HEK293 (cell line): ENCODE data around the gene RGL3.
A peak's percentile ranks its signal among the peaks of the same experiment; 100 is the strongest.

Experiments
- CTCF ChIA-PET: fragments of 350-600 bp; formaldehyde crosslinking; extraction: SDS; loops from one replicate; lab custom pipeline; 2021; ENCODE audit warnings: antibody characterized with exemption; lab: Yijun Ruan, JAX
- POLR2A ChIA-PET: fragments of 300-600 bp; formaldehyde crosslinking; extraction: SDS; loops from one replicate; lab custom pipeline; 2020; ENCODE audit warnings: antibody characterized with exemption, inconsistent platforms; lab: Yijun Ruan, JAX
- H3K27ac ChIP-seq: fragments of 200-500 bp; sonication (Bioruptor generic); 2 replicates; pipeline ENCODE4 v1.5.1; 2014; ENCODE audit warnings: low read depth, low read length, control low read depth, inconsistent platforms; ENCODE audit errors: extremely low read depth
- H3K36me3 ChIP-seq, 2 experiments: fragments of 200-500 bp in 1 of 2; sonication (Bioruptor generic) in 1 of 2; 1 replicate in 1 of 2; 2 replicates in 1 of 2; pipeline ENCODE4 v1.5.1; 2014 to 2017; ENCODE audit warnings: inconsistent platforms in 2 of 2, low read length in 2 of 2; ENCODE audit not compliant: control insufficient read depth in 2 of 2, insufficient read depth in 1 of 2
- H3K4me1 ChIP-seq: fragments of 200-500 bp; sonication (Bioruptor generic); 2 replicates; pipeline ENCODE4 v1.5.1; 2014; ENCODE audit warnings: mild to moderate bottlenecking, low read length, inconsistent platforms; ENCODE audit not compliant: control insufficient read depth, insufficient read depth
- H3K4me3 ChIP-seq: 2 replicates; pipeline ENCODE4 v1.5.1; 2011; ENCODE audit warnings: low read depth, mild to moderate bottlenecking, control low read depth, low read length, moderate library complexity
- H3K9me3 ChIP-seq: fragments of 200-500 bp; sonication (Bioruptor generic); 2 replicates; pipeline ENCODE4 v1.5.1; 2014; ENCODE audit warnings: low read depth, low read length, inconsistent platforms; ENCODE audit not compliant: control insufficient read depth, insufficient read depth
- BCL11A ChIP-seq: fragments of 450-650 bp; formaldehyde crosslinking; IDR thresholded peaks from 2 replicates; pipeline ENCODE4 v1.5.1; 2016; ENCODE audit warnings: low read depth, missing biosample characterization, missing genetic modification characterization
- BCL11B ChIP-seq: fragments of 450-650 bp; formaldehyde crosslinking; IDR thresholded peaks from 2 replicates; pipeline ENCODE4 v1.5.1; 2016; ENCODE audit warnings: low read depth, missing biosample characterization, missing genetic modification characterization
- GFI1B ChIP-seq: fragments of 450-650 bp; formaldehyde crosslinking; IDR thresholded peaks from 2 replicates; pipeline ENCODE4 v1.5.1; 2016; ENCODE audit warnings: missing biosample characterization, missing genetic modification characterization
- IKZF3 ChIP-seq: fragments of 450-650 bp; IDR thresholded peaks from 2 replicates; pipeline ENCODE4 v1.5.0; 2018; ENCODE audit warnings: missing biosample characterization, mild to moderate bottlenecking, missing genetic modification characterization, moderate library complexity
- KLF17 ChIP-seq: fragments of 450-650 bp; formaldehyde crosslinking; IDR thresholded peaks from 2 replicates; pipeline ENCODE4 v1.5.1; 2016; ENCODE audit warnings: missing biosample characterization, missing genetic modification characterization
- KLF8 ChIP-seq: fragments of 450-650 bp; formaldehyde crosslinking; IDR thresholded peaks from 2 replicates; pipeline ENCODE4 v1.5.1; 2016; ENCODE audit warnings: missing biosample characterization, missing genetic modification characterization
- MYNN ChIP-seq: fragments of 450-650 bp; formaldehyde crosslinking; IDR thresholded peaks from 2 replicates; pipeline ENCODE4 v1.5.1; 2016; ENCODE audit warnings: missing biosample characterization, missing genetic modification characterization, borderline replicate concordance
- RBAK ChIP-seq: fragments of 450-650 bp; formaldehyde crosslinking; IDR thresholded peaks from 2 replicates; pipeline ENCODE4 v1.5.1; 2016; ENCODE audit warnings: missing biosample characterization, missing genetic modification characterization
- REST ChIP-seq: fragments of 450-650 bp; formaldehyde crosslinking; IDR thresholded peaks from 2 replicates; pipeline ENCODE4 v1.5.1; 2016; ENCODE audit warnings: missing biosample characterization, missing genetic modification characterization
- SCRT2 ChIP-seq: fragments of 450-650 bp; formaldehyde crosslinking; IDR thresholded peaks from 2 replicates; pipeline ENCODE4 v1.5.1; 2016; ENCODE audit warnings: missing biosample characterization, missing genetic modification characterization
- YY2 ChIP-seq: fragments of 450-650 bp; formaldehyde crosslinking; IDR thresholded peaks from 2 replicates; pipeline ENCODE4 v1.5.1; 2016; ENCODE audit warnings: missing biosample characterization, missing genetic modification characterization
- ZBTB17 ChIP-seq: fragments of 450-650 bp; formaldehyde crosslinking; IDR thresholded peaks from 2 replicates; pipeline ENCODE4 v1.5.1; 2016; ENCODE audit warnings: missing biosample characterization, missing genetic modification characterization
- ZBTB20 ChIP-seq: fragments of 450-650 bp; formaldehyde crosslinking; IDR thresholded peaks from 2 replicates; pipeline ENCODE4 v1.5.1; 2016; ENCODE audit warnings: missing biosample characterization, missing genetic modification characterization
- ZBTB7A ChIP-seq: fragments of 450-650 bp; formaldehyde crosslinking; IDR thresholded peaks from 2 replicates; pipeline ENCODE4 v1.5.1; 2016; ENCODE audit warnings: low read depth, missing biosample characterization, missing genetic modification characterization
- ZNF138 ChIP-seq: fragments of 450-650 bp; formaldehyde crosslinking; IDR thresholded peaks from 2 replicates; pipeline ENCODE4 v1.5.1; 2016; ENCODE audit warnings: missing biosample characterization, missing genetic modification characterization, borderline replicate concordance
- ZNF2 ChIP-seq: fragments of 450-650 bp; formaldehyde crosslinking; IDR thresholded peaks from 2 replicates; pipeline ENCODE4 v1.5.1; 2016; ENCODE audit warnings: missing biosample characterization, missing genetic modification characterization
- ZNF221 ChIP-seq: fragments of 450-650 bp; formaldehyde crosslinking; IDR thresholded peaks from 2 replicates; pipeline ENCODE4 v1.5.1; 2017; ENCODE audit warnings: missing biosample characterization, missing genetic modification characterization, borderline replicate concordance
- ZNF335 ChIP-seq: fragments of 450-650 bp; formaldehyde crosslinking; conservative IDR thresholded peaks from 2 replicates; pipeline ENCODE4 v1.5.1; 2016; ENCODE audit warnings: missing biosample characterization, missing genetic modification characterization
- ZNF350 ChIP-seq: fragments of 450-650 bp; formaldehyde crosslinking; IDR thresholded peaks from 2 replicates; pipeline ENCODE4 v1.5.0; 2017; ENCODE audit warnings: missing biosample characterization, mild to moderate bottlenecking, missing genetic modification characterization
- ZNF354C ChIP-seq: fragments of 450-650 bp; formaldehyde crosslinking; IDR thresholded peaks from 2 replicates; pipeline ENCODE4 v1.5.1; 2016; ENCODE audit warnings: missing biosample characterization, missing genetic modification characterization, low read depth, borderline replicate concordance
- ZNF394 ChIP-seq: fragments of 450-650 bp; formaldehyde crosslinking; IDR thresholded peaks from 2 replicates; pipeline ENCODE4 v1.5.1; 2016; ENCODE audit warnings: missing biosample characterization, missing genetic modification characterization, mild to moderate bottlenecking, moderate library complexity, borderline replicate concordance
- ZNF423 ChIP-seq: fragments of 450-650 bp; formaldehyde crosslinking; IDR thresholded peaks from 2 replicates; pipeline ENCODE4 v1.5.1; 2016; ENCODE audit warnings: missing biosample characterization, missing genetic modification characterization
- ZNF433 ChIP-seq: fragments of 450-650 bp; formaldehyde crosslinking; IDR thresholded peaks from 2 replicates; pipeline ENCODE4 v1.5.1; 2016; ENCODE audit warnings: missing biosample characterization, missing genetic modification characterization, low read depth
- ZNF488 ChIP-seq: fragments of 450-650 bp; formaldehyde crosslinking; IDR thresholded peaks from 2 replicates; pipeline ENCODE4 v1.5.1; 2016; ENCODE audit warnings: missing biosample characterization, missing genetic modification characterization
- ZNF555 ChIP-seq: fragments of 450-650 bp; formaldehyde crosslinking; conservative IDR thresholded peaks from 2 replicates; pipeline ENCODE4 v1.5.1; 2017; ENCODE audit warnings: missing biosample characterization, mild to moderate bottlenecking, missing genetic modification characterization, inconsistent platforms
- ZNF571 ChIP-seq: fragments of 450-650 bp; formaldehyde crosslinking; IDR thresholded peaks from 2 replicates; pipeline ENCODE4 v1.5.0; 2017; ENCODE audit warnings: missing biosample characterization, missing genetic modification characterization
- ZNF660 ChIP-seq: fragments of 450-650 bp; IDR thresholded peaks from 2 replicates; pipeline ENCODE4 v1.5.1; 2018; ENCODE audit warnings: missing biosample characterization, mild to moderate bottlenecking, missing genetic modification characterization
- ZNF792 ChIP-seq: fragments of 450-650 bp; formaldehyde crosslinking; IDR thresholded peaks from 2 replicates; pipeline ENCODE4 v1.5.1; 2016; ENCODE audit warnings: missing biosample characterization, missing genetic modification characterization
- ZSCAN16 ChIP-seq: fragments of 450-650 bp; formaldehyde crosslinking; IDR thresholded peaks from 2 replicates; pipeline ENCODE4 v1.5.1; 2016; ENCODE audit warnings: missing biosample characterization, missing genetic modification characterization
- ZSCAN23 ChIP-seq: fragments of 450-650 bp; formaldehyde crosslinking; IDR thresholded peaks from 2 replicates; pipeline ENCODE4 v1.5.1; 2016; ENCODE audit warnings: missing biosample characterization, missing genetic modification characterization
- ZSCAN30 ChIP-seq: fragments of 450-650 bp; IDR thresholded peaks from 2 replicates; pipeline ENCODE4 v1.5.1; 2018; ENCODE audit warnings: missing biosample characterization, mild to moderate bottlenecking, missing genetic modification characterization, moderate library complexity
- ZXDB ChIP-seq: fragments of 450-650 bp; formaldehyde crosslinking; IDR thresholded peaks from 2 replicates; pipeline ENCODE4 v1.5.1; 2016; ENCODE audit warnings: missing biosample characterization, missing genetic modification characterization

The RGL3 gene

GRCh38 chr19:11401808-11402543 lies 17.1 kb downstream of the RGL3 start:
- TF ChIP-seq GFI1B (tag by site-specific recombination) (no peak), ZBTB7A (tag by site-specific recombination) (peak; percentile 74; the same call in 1 of the 2 replicates), BCL11A (tag by site-specific recombination) (peak; percentile 99), ZNF138 (tag by site-specific recombination) (no peak), BCL11B (tag by site-specific recombination) (peak; percentile 99), KLF8 (tag by site-specific recombination) (peak; percentile 37; the same call in 1 of the 2 replicates)
- Histone ChIP-seq H3K9me3 (no peaks in the 10 kb centered on the region), H3K4me1 (no peaks in the 10 kb centered on the region), H3K27ac (no peak overlapping the region), H3K36me3 (no peaks in the 10 kb centered on the region), H3K4me3 (no peak overlapping the region)
- POLR2A ChIA-PET = no interaction called here
- CTCF ChIA-PET = interaction anchor here (1.2 to 1.3 kb wide), 2 partner anchors 19 to 21 kb away, joined by 3 to 6 read pairs; no protein-coding TSS in a partner anchor

- ChIA-PET CTCF (interaction anchor here (0.6 kb wide), 1 partner anchor 54 kb away, joined by 3 read pairs; the partner anchor contains the start of gene CCDC159), POLR2A (no interaction called here)
- no peak overlapping the region for H3K4me3 ChIP-seq
- H3K36me3 ChIP-seq = no peaks in the 10 kb centered on the region
- H3K9me3 ChIP-seq = no peaks in the 10 kb centered on the region
- H3K27ac ChIP-seq = no peak overlapping the region
- no peaks in the 10 kb centered on the region for H3K4me1 ChIP-seq
- TF ChIP-seq SCRT2 (tag by site-specific recombination) (no peak), YY2 (tag by site-specific recombination) (no peak), ZSCAN30 (tag by site-specific recombination) (no peak), ZNF555 (tag by site-specific recombination) (peak; percentile 86), ZNF394 (peak; percentile 97), ZNF792 (tag by site-specific recombination) (no peak), ZNF2 (tag by site-specific recombination) (no peak), ZBTB17 (tag by site-specific recombination) (no peak), ZNF221 (no peak), ZNF488 (tag by site-specific recombination) (no peak), ZNF335 (no peak), REST (tag by site-specific recombination) (peak; percentile 77), ZNF354C (no peak), ZSCAN23 (tag by site-specific recombination) (no peak), RBAK (tag by site-specific recombination) (0 out of 2 replicates have a peak, but pooled peaks have one; percentile 52), IKZF3 (tag by site-specific recombination) (no peak), ZNF350 (tag by site-specific recombination) (no peak), ZBTB20 (tag by site-specific recombination) (no peak), ZSCAN16 (tag by site-specific recombination) (no peak), ZNF660 (tag by site-specific recombination) (no peak), ZNF571 (tag by site-specific recombination) (no peak), ZNF433 (tag by site-specific recombination) (peak; percentile 97), MYNN (tag by site-specific recombination) (no peak), ZXDB (tag by site-specific recombination) (peak; percentile 71), KLF17 (tag by site-specific recombination) (no peak), ZNF423 (no peak)
Observed at GRCh38 chr19:11400798-11401197, 18.3 kb downstream of the RGL3 start.
